K562 treated with DMSO at 1 percent for 48 hours (cell line): ENCODE data around the gene SET. TPM values are rescaled to one million over a fixed set of nuclear protein-coding genes. Genes with fewer than 3 reads are reported as not detected.

Source experiments
- total RNA-seq: library from RNA; unstranded; fragments of 300-600 nt; gene quantifications from 2 replicates; pipeline ENCODE4 v1.2.3, GENCODE V29; 2022; ENCODE audit warnings: low replicate concordance; ENCODE audit errors: extremely low read depth

The SET gene, protein sequence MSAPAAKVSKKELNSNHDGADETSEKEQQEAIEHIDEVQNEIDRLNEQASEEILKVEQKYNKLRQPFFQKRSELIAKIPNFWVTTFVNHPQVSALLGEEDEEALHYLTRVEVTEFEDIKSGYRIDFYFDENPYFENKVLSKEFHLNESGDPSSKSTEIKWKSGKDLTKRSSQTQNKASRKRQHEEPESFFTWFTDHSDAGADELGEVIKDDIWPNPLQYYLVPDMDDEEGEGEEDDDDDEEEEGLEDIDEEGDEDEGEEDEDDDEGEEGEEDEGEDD
- total RNA-seq: 792 TPM in 1 of 2 replicates, not detected in the other

DNA sequence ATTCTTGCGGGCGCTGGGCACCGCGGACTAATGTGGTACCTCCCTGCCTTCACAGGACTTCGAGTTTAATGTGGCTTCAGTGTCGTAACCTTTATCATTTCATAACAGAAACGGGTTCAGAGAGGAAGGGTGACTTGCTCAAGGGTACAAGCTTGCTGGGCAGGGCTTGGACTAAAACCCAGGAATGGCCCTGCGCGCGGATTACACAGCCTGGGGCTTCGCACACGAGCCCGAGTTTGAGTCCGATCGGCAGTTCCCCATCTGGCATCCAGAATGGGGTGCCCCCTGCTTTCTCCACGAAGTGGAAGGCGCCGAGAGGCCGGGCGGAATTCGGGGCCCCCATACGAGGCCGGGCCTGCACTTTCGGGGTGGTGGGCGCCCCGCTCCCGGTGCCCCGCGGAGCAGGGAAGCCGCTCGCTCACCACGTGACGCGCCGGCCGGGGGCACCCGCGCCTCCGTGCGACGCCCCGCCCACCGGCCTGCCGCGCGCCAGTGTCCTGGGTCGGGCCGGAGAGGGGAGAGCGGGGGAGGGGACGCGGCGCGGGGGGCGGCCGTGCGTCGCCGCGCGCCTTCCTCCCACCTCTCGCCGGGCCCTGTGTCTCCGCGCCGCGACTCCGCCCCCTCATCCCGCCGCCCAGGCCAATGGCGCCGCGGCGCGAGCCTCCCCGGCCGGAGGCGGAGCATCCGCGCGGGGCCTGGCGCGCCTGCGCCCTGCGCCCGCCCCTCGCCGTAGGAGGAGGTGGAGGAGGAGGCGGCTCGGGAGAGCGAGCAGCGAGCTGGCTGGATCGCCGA is at the start of gene SET:
Gene SET (plus strand): TSS at position 722 of the 792 bp plus-strand sequence. CDS start 361 bp downstream, outside the sequence.

DNA sequence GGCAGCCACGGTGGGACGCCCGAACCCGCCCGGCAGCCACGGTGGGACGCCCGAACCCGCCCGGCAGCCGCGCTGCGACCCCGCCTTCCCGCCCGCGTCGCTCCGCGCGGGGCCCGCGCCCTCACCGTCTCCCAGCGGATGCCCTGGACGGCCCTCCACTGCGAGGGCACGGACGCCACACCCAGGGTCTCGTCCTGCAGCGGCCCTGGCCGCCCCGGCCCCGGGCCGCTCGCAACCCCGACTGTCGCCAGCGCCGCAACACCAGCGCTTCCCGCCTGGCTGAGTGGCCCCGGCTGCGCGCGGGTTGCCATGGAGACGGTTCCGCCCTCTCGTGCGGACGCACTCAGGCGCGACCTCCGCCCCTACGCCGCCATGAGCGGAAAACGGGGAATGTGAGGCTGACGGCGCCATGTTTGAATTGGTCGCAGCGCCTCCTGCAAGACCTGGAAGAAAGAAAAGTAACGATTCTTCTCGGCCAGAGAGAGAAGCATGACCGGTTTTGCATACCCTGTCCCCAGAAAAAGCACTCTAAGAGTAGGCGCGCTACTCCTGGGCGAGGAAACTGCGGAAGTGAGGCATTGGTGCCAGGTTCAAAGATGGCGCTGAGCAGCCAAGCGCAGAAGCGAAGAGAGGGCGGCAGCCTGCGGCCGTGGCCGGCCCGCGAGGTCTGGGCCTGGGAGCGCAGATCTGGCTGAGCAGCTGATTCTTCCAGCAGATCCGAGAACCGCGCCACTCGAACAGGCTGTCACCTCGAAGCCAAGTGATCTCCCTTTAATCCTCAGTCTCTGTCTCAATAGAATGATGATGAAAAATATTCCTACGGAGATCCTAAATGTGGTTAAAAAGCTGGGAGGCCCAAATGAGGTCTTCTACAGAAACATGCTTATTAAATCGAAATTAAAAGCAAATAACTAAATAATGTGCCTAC is 32.3 kb upstream of the SET start, which contains the start of gene DYNC2I2:
Gene DYNC2I2 (minus strand): TSS at position 432 of the 928 bp plus-strand sequence. CDS start 121 bp downstream, at position 311.

DNA sequence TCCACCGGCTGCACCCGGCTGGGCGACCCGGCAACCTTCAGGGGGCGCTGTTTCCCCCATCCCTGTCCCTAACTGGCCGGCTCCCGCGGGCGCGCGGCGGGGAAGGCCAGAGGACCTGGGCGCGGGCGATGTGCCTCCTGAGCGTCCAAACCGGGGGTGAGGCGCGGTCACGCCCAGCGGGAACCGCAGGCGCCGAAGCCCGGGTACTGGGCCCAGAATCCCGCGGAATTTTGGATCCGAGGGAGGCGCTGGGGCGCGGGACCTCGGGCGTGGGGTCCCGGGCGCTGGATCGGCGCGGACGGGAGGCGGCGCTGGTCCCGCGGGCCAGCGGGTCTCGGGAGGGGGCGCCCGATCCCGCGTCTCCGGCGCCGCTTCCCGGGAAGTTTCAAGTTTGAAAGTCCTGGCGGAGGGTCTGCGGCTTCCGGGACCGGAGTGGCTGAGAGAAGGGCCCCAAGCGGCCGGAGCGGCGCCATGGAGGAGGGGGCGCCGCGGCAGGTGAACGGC is 13.5 kb downstream of the SET start, which contains the start of gene PKN3:
Gene PKN3 (plus strand): TSS at position 59 of the 504 bp plus-strand sequence. CDS start 413 bp downstream, at position 472.

DNA sequence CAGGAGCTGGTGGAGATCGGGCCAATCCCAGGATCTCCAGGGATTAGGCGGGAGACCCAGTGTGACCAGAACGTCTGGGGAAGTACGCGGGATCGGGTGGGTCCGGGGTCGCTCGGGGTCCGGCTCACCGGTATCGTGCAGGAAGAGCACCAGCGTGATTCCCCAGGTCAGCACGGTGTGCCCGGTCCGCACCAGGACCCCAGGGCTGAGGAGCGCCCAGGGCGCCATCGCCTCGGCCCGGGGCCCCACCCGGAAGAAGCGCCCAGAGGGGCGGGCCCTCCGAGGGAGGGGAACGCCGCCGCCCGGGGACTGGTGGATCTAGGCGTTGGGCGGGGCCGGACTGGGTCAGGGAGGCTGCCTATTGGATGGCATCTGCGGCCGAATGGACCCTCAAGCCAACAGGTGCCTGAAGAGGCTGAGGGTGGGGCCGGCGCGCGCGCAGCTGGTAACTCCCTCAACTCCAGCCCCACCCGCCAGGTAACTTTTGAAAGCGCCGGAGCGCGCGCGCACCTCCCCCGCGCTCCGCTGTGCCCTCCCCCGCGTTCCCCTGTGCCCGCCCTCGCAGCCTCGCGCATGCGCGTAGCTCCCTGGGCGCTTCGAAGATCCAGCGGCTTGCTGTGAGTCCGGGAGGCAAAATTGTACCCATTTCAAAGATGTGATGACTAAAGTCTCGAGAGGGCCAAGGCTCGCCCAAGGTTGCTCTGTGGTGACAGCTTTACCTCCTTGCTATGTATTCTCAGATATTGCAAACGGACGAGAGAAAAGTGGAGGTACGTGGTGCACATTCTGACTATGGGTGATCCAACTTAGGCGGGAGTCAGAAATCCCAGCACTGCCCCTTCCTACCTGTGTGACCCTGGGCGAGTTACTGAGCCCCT is 35.1 kb downstream of the SET start, which contains the start of gene ZDHHC12:
Gene ZDHHC12 (minus strand): TSS at position 262 of the 878 bp plus-strand sequence. CDS start 34 bp downstream, at position 228.

Other genes with a start within 250 kb of the SET start
- gene ODF2, start 233.2 kb upstream of the SET start, total RNA-seq: not detected in 2 replicates
- not detected in 2 replicates for gene GLE1, start 184.5 kb upstream of the SET start, total RNA-seq
- gene SPTAN1, start 136.6 kb upstream of the SET start, total RNA-seq: not detected in 2 replicates
- not detected in 2 replicates for gene DYNC2I2, start 32.4 kb upstream of the SET start, total RNA-seq
- not detected in 2 replicates for gene PKN3, start 13.3 kb downstream of the SET start, total RNA-seq
- not detected in 2 replicates for gene ZDHHC12, start 34.9 kb downstream of the SET start, total RNA-seq
- not detected in 2 replicates for gene ZER1, start 82.7 kb downstream of the SET start, total RNA-seq
- gene TBC1D13, start 98.0 kb downstream of the SET start, total RNA-seq: not detected in 2 replicates
- gene ENDOG, start 129.3 kb downstream of the SET start, total RNA-seq: not detected in 2 replicates
- gene SPOUT1, start 140.6 kb downstream of the SET start, total RNA-seq: 1,149 TPM in 1 of 2 replicates, not detected in the other
- gene KYAT1, start 192.7 kb downstream of the SET start, total RNA-seq: not detected in 2 replicates
- gene LRRC8A, start 192.9 kb downstream of the SET start, total RNA-seq: not detected in 2 replicates
- gene PHYHD1, start 231.8 kb downstream of the SET start, total RNA-seq: not detected in 2 replicates